Thyroid gland (tissue), 4 donors: ENCODE measurements around the gene DHX32. TPM values are rescaled to one million over a fixed set of nuclear protein-coding genes. Genes with fewer than 3 reads are reported as not detected.
"Not testable (repeated sequence)": the region's sequence is repeated elsewhere in the genome, so short reads cannot be mapped to it uniquely, and the experiment has no call there.

Experiments
- DNase-seq, 2 donors: peaks; one replicate each; pipeline ENCODE4 v3.0.0-alpha.2; 2019
- H3K27ac ChIP-seq, 3 donors: fragments of 200-600 bp; sonication (generic); 1 replicate in 2 of 3; 2 replicates in 1 of 3; pipeline ENCODE4 v1.5.1; 2016 to 2019; ENCODE audit warnings: mild to moderate bottlenecking in 1 of 3, moderate library complexity in 1 of 3
- H3K27me3 ChIP-seq: fragments of 200-600 bp; sonication (generic); one replicate; pipeline ENCODE4 v1.5.1; 2019
- H3K36me3 ChIP-seq, 2 donors: fragments of 200-600 bp; sonication (generic); one replicate each; pipeline ENCODE4 v1.5.1; 2016 to 2019
- H3K4me1 ChIP-seq, 2 donors: fragments of 200-600 bp; sonication (generic); one replicate each; pipeline ENCODE4 v1.5.1; 2017 to 2019
- H3K4me3 ChIP-seq, 3 donors: fragments of 200-600 bp; sonication (generic); replicated peaks in 1 of 3; 1 replicate in 2 of 3; 2 replicates in 1 of 3; pipeline ENCODE4 v1.5.1; 2016; ENCODE audit warnings: mild to moderate bottlenecking in 1 of 3
- H3K9me3 ChIP-seq: fragments of 200-600 bp; sonication (generic); one replicate; pipeline ENCODE4 v1.5.1; 2017
- POLR2A ChIP-seq, 2 donors: fragments of 450-650 bp; IDR thresholded peaks; one replicate each; pipeline ENCODE4 v1.6.1; 2017; ENCODE audit warnings: antibody characterized with exemption in 2 of 2, mild to moderate bottlenecking in 2 of 2, moderate library complexity in 1 of 2
- WGBS, 2 donors: methylation state at CpG; one replicate each; pipeline ENCODE4 v1.1.5; 2017; 5-methylcytosine and 5-hydroxymethylcytosine counted together
- intact Hi-C: fragments of 100-400 bp; cut with DNase I; formaldehyde crosslinking; loops from one replicate; pipeline ENCODE4 v1.15.1; 2023
- total RNA-seq, 4 donors: library from RNA; depleted of rRNA; stranded (reverse); fragments of >200 nt; gene quantifications; one replicate each; pipeline ENCODE4 v1.2.3, GENCODE V29; 2016
- TF ChIP-seq, protein P1 (sequence below), 6 experiments: fragments of 200-600 bp in 3 of 6; fragments of 450-650 bp in 3 of 6; sonication (generic) in 3 of 6; IDR thresholded peaks; one replicate each; pipeline ENCODE4 v1.5.1; 2016 to 2019; ENCODE audit warnings: antibody characterized with exemption in 6 of 6, mild to moderate bottlenecking in 2 of 6, inconsistent platforms in 1 of 6, moderate library complexity in 1 of 6

DHX32 gene
- total RNA-seq, 4 donors from 2014 or later = 31.7 to 34.8 (median 33.2) TPM

DNA sequence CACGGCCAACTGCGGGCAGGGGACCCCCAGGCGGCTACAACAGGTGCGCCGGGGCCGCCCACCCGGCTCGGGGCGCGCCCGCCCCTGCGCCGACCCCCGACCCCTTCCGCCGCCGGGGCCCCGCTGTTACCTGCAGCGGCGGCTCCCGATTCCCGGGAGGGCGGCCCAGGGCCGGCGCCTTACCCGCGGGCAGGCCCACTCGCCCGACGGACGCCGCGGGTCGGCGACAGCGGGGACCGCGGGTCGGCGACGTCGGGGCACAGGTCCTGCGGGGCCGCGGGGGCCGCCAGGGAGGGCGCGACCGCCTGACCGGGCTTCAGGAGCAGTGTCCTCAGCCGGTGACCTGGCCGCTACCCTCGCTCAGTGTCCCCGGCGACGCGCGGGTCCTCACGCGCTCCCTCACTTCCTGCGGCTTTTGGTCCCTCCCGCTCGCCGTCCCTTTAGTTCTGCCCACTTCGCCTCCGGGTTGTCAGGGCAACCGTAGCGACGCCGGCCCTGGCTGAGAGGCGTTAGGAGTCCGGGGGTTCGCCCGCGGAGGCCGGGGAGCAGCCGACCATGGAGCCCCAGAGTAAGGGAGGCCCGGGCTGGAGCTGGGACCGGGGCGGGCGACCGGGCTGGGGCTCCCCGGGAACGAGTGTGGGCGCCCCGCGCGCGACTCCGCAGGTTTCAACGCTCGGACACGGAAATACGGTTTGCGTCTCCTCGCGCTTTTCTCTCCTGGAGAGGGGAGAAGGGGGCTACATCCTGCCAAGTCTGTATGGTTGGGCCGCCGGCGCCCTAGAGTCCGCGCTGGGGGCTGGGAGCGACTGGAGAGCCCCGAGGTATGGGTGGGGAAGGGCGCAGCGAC lies 15.2 kb upstream of the DHX32 start, which contains the start of gene FANK1:
Gene FANK1, plus strand, starts transcription at position 477 of the 847 bp plus-strand sequence. Its CDS starts 79 bp downstream, at position 556.
- DNase-seq = peak; percentile 91 to 93
- Histone ChIP-seq H3K27ac (peak within 1 kb of the TSS; percentile 69 to 82 (median 74)), H3K4me3 (peak within 1 kb of the TSS; percentile 23 to 93 (median 75))
- H3K36me3 ChIP-seq, intact Hi-C loops, H3K9me3 ChIP-seq, H3K27me3 ChIP-seq, H3K4me1 ChIP-seq: not testable (repeated sequence)
- 41 to 43% methylated on average over 59 to 76 of the region's 106 CpGs for WGBS, 2 donors
- peak in 1 of 2 donors; percentile 72 for TF ChIP-seq POLR2A (IDR thresholded peaks at IDR 0.05)

DNA sequence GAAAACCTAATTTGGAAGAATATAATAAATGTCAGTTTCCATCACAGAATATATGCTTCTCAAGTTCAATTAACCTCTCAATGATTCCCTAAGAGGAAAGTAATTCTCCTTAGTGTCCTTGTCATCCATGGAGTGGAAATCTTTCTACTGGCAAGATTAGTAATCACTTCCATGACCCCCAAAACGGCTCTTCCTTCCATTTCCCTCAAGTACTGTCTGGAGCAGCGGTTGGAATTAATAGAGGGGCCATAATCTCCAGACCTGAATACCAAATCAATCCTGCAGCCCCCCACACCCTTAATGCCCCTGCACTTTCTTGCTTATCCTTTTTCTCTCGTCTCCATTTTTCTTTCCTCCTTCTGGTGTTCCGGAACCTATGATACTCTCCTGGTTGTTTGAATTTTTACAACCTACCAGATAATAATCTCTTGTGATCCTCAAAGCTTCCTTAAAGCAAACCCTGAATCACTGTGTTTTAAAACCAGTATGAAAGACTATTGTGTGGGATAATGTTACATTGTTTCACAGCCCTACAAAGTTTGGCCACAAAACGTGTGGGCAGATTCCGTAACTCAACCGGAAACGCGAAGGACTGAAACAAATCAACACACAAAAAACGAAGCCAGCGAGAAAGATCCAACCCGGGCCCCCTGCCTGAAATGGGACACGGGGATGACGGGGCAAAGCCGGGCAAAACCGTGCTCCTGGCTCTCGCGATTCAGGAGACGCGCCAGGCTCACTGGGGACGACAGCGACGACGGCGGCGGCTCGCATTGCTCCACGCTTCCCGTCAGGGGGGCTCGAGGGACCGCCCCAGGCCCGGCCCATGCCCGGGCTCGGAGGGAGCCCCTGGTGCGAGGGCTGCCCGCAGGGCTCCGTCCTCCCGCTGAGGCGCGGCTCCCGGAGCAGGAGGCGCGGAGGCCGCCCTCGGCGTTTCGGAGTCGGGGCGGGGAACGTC lies 14.3 kb upstream of the DHX32 start:
- DNase-seq = peak; percentile 73
- H3K9me3 ChIP-seq, intact Hi-C loops, H3K36me3 ChIP-seq, H3K27me3 ChIP-seq, H3K4me1 ChIP-seq: not testable (repeated sequence)
- peak overlapping the region; percentile 69 to 82 (median 74) for H3K27ac ChIP-seq
- WGBS, 2 donors = 23 to 28% methylated on average over 50 of the region's 50 CpGs
- peak overlapping the region; percentile 23 to 93 (median 75) for H3K4me3 ChIP-seq

DNA sequence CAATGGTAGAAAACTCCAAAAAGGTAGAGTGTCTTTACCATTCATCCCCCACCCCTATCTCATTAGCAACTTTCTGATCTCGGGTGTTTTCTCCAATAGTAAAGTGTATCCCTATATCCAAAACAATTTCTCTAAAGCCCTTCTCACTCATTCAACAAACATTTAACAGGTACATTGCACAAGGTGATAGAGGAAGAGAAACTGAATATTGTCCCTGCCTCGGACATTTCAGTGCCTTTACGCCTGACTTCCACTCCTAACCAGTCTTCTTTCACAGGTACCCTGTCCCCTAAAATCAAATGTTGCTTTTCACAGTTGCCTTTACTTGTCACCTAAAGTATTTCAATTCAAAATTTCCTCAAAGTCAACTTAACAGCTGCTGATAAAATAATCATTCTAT lies 13.1 kb upstream of the DHX32 start:
- H3K4me3 ChIP-seq, H3K4me1 ChIP-seq, H3K27me3 ChIP-seq, H3K9me3 ChIP-seq, H3K36me3 ChIP-seq, intact Hi-C loops, H3K27ac ChIP-seq, DNase-seq: not testable (repeated sequence)
- WGBS, 2 donors = 84% methylated on average over 3 of the region's 3 CpGs

DNA sequence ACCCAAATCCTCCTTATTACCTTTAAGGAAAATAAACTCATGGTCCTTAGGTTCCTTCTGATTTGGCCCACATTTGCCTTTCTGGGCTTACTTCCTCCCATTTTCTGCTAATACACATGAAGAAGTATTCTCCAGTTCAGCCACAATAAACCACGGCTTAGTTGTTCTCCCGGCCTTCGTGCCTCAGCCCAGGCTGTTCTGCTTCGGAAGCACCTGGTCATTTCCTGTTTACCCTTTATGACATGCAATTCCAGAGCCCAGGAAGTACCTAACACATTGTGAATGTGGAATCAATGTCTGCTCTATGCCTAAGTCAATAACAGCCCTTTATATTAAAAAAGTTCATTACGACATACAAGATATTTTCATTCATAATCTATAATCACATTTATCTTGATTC lies 11.3 kb upstream of the DHX32 start:
- DNase-seq, H3K9me3 ChIP-seq, H3K4me1 ChIP-seq, intact Hi-C loops, H3K27ac ChIP-seq, H3K27me3 ChIP-seq, H3K4me3 ChIP-seq, H3K36me3 ChIP-seq: not testable (repeated sequence)
- WGBS, 2 donors = 79 to 85% methylated on average over 5 of the region's 5 CpGs

DNA sequence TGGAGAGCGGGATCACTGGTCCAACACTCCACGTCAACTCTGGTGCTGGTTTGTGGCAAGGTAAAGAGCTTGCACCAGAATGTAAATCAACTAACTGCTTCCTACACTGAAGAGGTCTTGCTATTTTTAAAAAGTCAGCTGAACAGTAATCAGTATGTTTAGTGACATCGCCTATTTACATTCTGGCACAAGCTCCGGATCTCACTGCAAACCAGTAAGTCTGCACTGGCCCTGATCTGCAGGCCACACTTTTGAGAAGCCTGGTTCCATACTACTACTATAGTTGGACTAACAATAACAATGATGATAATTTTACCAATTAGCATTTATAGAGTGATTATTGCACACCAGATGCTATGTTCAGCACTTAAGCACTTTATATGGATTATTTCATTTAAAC lies 8.3 kb upstream of the DHX32 start:
- 90 to 92% methylated on average over 4 of the region's 4 CpGs for WGBS, 2 donors
- H3K27me3 ChIP-seq, H3K4me1 ChIP-seq, H3K36me3 ChIP-seq, intact Hi-C loops, H3K9me3 ChIP-seq, DNase-seq, H3K27ac ChIP-seq, H3K4me3 ChIP-seq: not testable (repeated sequence)

DNA sequence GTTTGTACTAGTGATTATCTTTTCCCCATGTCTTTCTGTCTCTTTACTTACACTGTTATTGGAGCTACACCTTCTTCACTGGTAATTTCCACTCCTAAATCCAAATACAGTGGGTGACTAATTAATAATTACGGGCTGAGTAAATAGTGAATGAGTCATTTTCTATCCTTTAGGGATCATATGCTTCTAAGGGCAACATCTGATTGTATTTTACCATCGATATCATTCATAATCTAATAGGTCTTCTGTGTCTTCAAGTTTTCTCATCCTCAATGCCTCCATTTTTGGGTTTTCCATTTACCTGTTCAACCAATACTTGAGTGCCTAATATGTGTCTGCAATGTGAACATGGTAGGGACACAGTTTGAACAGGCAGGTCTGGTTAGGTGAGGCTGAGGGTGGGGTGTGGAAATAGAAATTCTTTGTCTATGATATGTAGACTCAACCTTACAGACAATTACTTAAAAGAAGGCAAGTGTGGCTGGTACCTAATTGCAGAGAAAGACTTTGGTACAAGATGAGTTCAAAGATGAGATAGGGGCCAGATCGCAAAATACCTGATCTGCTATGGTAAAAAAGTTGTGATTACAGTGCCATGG lies 5.9 kb upstream of the DHX32 start:
- intact Hi-C loops = no loop called here
- Histone ChIP-seq H3K4me3 (no peak overlapping the region), H3K27ac (no peak overlapping the region), H3K36me3 (no peaks in the 10 kb centered on the region), H3K4me1 (no peaks in the 10 kb centered on the region), H3K9me3 (no peaks in the 10 kb centered on the region), H3K27me3 (no peaks in the 10 kb centered on the region)
- TF ChIP-seq POLR2A (IDR thresholded peaks at IDR 0.05) = no peak
- TF ChIP-seq, protein P1, sequence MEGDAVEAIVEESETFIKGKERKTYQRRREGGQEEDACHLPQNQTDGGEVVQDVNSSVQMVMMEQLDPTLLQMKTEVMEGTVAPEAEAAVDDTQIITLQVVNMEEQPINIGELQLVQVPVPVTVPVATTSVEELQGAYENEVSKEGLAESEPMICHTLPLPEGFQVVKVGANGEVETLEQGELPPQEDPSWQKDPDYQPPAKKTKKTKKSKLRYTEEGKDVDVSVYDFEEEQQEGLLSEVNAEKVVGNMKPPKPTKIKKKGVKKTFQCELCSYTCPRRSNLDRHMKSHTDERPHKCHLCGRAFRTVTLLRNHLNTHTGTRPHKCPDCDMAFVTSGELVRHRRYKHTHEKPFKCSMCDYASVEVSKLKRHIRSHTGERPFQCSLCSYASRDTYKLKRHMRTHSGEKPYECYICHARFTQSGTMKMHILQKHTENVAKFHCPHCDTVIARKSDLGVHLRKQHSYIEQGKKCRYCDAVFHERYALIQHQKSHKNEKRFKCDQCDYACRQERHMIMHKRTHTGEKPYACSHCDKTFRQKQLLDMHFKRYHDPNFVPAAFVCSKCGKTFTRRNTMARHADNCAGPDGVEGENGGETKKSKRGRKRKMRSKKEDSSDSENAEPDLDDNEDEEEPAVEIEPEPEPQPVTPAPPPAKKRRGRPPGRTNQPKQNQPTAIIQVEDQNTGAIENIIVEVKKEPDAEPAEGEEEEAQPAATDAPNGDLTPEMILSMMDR (IDR thresholded peaks at IDR 0.05) = no peak
- WGBS, 2 donors = 90 to 95% methylated on average over 3 of the region's 3 CpGs
- DNase-seq = no peak

DNA sequence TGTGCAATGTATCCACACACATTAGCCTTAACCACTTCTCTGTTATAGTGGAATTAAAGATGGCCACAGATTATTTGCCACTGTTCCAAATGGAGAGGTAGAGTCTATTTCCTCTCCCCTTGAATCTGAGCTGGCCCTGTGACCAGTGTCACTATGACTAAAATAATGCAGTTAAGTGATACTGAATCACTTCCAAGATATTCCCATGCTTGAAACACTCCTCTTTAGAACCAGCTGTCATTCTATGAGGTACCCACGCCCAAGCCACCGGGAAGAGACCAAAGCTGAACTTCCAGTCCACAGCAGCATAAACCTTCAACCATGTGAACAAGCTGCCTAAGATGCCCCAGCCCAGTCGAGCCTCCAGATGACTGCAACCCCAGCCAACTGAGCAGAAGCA lies 2.1 kb upstream of the DHX32 start:
- peaks cover 0 to 4% of the 10 kb centered on the region in 2 donors for H3K36me3 ChIP-seq
- no peak for DNase-seq
- no peaks in the 10 kb centered on the region for H3K4me1 ChIP-seq
- TF ChIP-seq, protein P1 (IDR thresholded peaks at IDR 0.05) = no peak
- no peak for TF ChIP-seq POLR2A (IDR thresholded peaks at IDR 0.05)
- no peaks in the 10 kb centered on the region for H3K27me3 ChIP-seq
- no peaks in the 10 kb centered on the region for H3K9me3 ChIP-seq
- 93 to 94% methylated on average over 3 of the region's 3 CpGs for WGBS, 2 donors
- intact Hi-C loops = no loop called here
- no peak overlapping the region for H3K4me3 ChIP-seq
- no peak overlapping the region for H3K27ac ChIP-seq
